ENCODE results near the gene UVRAG.

UVRAG gene

GRCh38 chr11:75910426-75911145 lies 95.6 kb downstream of the UVRAG start:
- no peaks in the 10 kb centered on the region for H3K27me3 Mint-ChIP-seq
- H3K36me3 Mint-ChIP-seq (ENCODE audit: insufficient read depth) = peaks cover 15% of the 10 kb centered on the region
- ATAC-seq (replicated peaks; ENCODE audit: extremely low read depth, poor library complexity, severe bottlenecking) (no peak), DNase-seq (ENCODE audit: low spot score in 2 of 2) (no peak)
- no peak overlapping the region for H3K4me3 Mint-ChIP-seq
- peaks cover 19% of the 10 kb centered on the region for H3K4me1 Mint-ChIP-seq
- no peaks in the 10 kb centered on the region for H3K9me3 Mint-ChIP-seq
- no peak overlapping the region for H3K27ac Mint-ChIP-seq (ENCODE audit: low read depth)

GRCh38 chr11:75911459-75911858 lies 96.4 kb downstream of the UVRAG start:
- no peak for ATAC-seq (replicated peaks; ENCODE audit: extremely low read depth, poor library complexity, severe bottlenecking)
- no peaks in the 10 kb centered on the region for H3K9me3 Mint-ChIP-seq
- no peak overlapping the region for H3K4me3 Mint-ChIP-seq
- H3K36me3 Mint-ChIP-seq (ENCODE audit: insufficient read depth) = peaks cover 18% of the 10 kb centered on the region
- H3K27ac Mint-ChIP-seq (ENCODE audit: low read depth) = no peak overlapping the region
- peaks cover 23% of the 10 kb centered on the region for H3K4me1 Mint-ChIP-seq
- no peaks in the 10 kb centered on the region for H3K27me3 Mint-ChIP-seq
- DNase-seq (ENCODE audit: low spot score in 2 of 2) = no peak

- ATAC-seq (replicated peaks; ENCODE audit: extremely low read depth, poor library complexity, severe bottlenecking) (no peak), DNase-seq (ENCODE audit: low spot score in 2 of 2) (no peak)
- Mint-ChIP-seq H3K9me3 (no peaks in the 10 kb centered on the region), H3K4me1 (peaks cover 18% of the 10 kb centered on the region), H3K4me3 (no peak overlapping the region), H3K36me3 (ENCODE audit: insufficient read depth) (peaks cover 18% of the 10 kb centered on the region), H3K27me3 (no peaks in the 10 kb centered on the region), H3K27ac (ENCODE audit: low read depth) (no peak overlapping the region)
Measured at GRCh38 chr11:75913984-75914383, 99.0 kb downstream of the UVRAG start.

GRCh38 chr11:75916882-75917281 lies 101.9 kb downstream of the UVRAG start:
- ATAC-seq (replicated peaks; ENCODE audit: extremely low read depth, poor library complexity, severe bottlenecking) = no peak
- Mint-ChIP-seq H3K36me3 (ENCODE audit: insufficient read depth) (peaks cover 19% of the 10 kb centered on the region), H3K27ac (ENCODE audit: low read depth) (no peak overlapping the region), H3K4me3 (no peak overlapping the region), H3K9me3 (no peaks in the 10 kb centered on the region), H3K27me3 (no peaks in the 10 kb centered on the region), H3K4me1 (peaks cover 15% of the 10 kb centered on the region)
- DNase-seq (ENCODE audit: low spot score in 2 of 2) = no peak

- ATAC-seq (replicated peaks; ENCODE audit: extremely low read depth, poor library complexity, severe bottlenecking) (no peak), DNase-seq (ENCODE audit: low spot score in 2 of 2) (no peak)
- H3K27ac Mint-ChIP-seq (ENCODE audit: low read depth) = no peak overlapping the region
- no peak overlapping the region for H3K4me3 Mint-ChIP-seq
- H3K27me3 Mint-ChIP-seq = no peaks in the 10 kb centered on the region
- H3K36me3 Mint-ChIP-seq (ENCODE audit: insufficient read depth) = peaks cover 8% of the 10 kb centered on the region
- H3K4me1 Mint-ChIP-seq = peaks cover 16% of the 10 kb centered on the region
- no peaks in the 10 kb centered on the region for H3K9me3 Mint-ChIP-seq
Measured at GRCh38 chr11:75918331-75918730, 103.3 kb downstream of the UVRAG start.

GRCh38 chr11:75919525-75919924 lies 104.5 kb downstream of the UVRAG start:
- no peak overlapping the region for H3K27ac Mint-ChIP-seq (ENCODE audit: low read depth)
- peaks cover 6% of the 10 kb centered on the region for H3K36me3 Mint-ChIP-seq (ENCODE audit: insufficient read depth)
- no peaks in the 10 kb centered on the region for H3K9me3 Mint-ChIP-seq
- no peak for ATAC-seq (replicated peaks; ENCODE audit: extremely low read depth, poor library complexity, severe bottlenecking)
- DNase-seq (ENCODE audit: low spot score in 2 of 2) = no peak
- no peaks in the 10 kb centered on the region for H3K27me3 Mint-ChIP-seq
- no peak overlapping the region for H3K4me3 Mint-ChIP-seq
- peaks cover 16% of the 10 kb centered on the region for H3K4me1 Mint-ChIP-seq

- Mint-ChIP-seq H3K36me3 (ENCODE audit: insufficient read depth) (peaks cover 3% of the 10 kb centered on the region), H3K27me3 (no peaks in the 10 kb centered on the region), H3K4me1 (peaks cover 16% of the 10 kb centered on the region), H3K4me3 (no peak overlapping the region), H3K9me3 (no peaks in the 10 kb centered on the region), H3K27ac (ENCODE audit: low read depth) (no peak overlapping the region)
- DNase-seq (ENCODE audit: low spot score in 2 of 2) = no peak
- ATAC-seq (replicated peaks; ENCODE audit: extremely low read depth, poor library complexity, severe bottlenecking) = no peak
Measured at GRCh38 chr11:75920848-75921247, 105.8 kb downstream of the UVRAG start.

GRCh38 chr11:75921808-75922207 lies 106.8 kb downstream of the UVRAG start:
- H3K27me3 Mint-ChIP-seq = no peaks in the 10 kb centered on the region

GRCh38 chr11:75924966-75925784 lies 110.2 kb downstream of the UVRAG start:
- DNase-seq (ENCODE audit: low spot score in 2 of 2) = no peak

More at GRCh38 chr11:75921808-75922207, 106.8 kb downstream of the UVRAG start:
- Mint-ChIP-seq H3K4me1 (peaks cover 19% of the 10 kb centered on the region), H3K4me3 (no peak overlapping the region), H3K27ac (ENCODE audit: low read depth) (no peak overlapping the region), H3K36me3 (ENCODE audit: insufficient read depth) (peaks cover 3% of the 10 kb centered on the region), H3K9me3 (no peaks in the 10 kb centered on the region)
- ATAC-seq (replicated peaks; ENCODE audit: extremely low read depth, poor library complexity, severe bottlenecking) (no peak), DNase-seq (ENCODE audit: low spot score in 2 of 2) (no peak)

GRCh38 chr11:75925785-75926164 lies 110.8 kb downstream of the UVRAG start:
- Mint-ChIP-seq H3K9me3 (no peaks in the 10 kb centered on the region), H3K27me3 (no peaks in the 10 kb centered on the region), H3K36me3 (ENCODE audit: insufficient read depth) (no peaks in the 10 kb centered on the region), H3K4me3 (no peak overlapping the region), H3K4me1 (peaks cover 19% of the 10 kb centered on the region), H3K27ac (ENCODE audit: low read depth) (no peak overlapping the region)
- ATAC-seq (replicated peaks; ENCODE audit: extremely low read depth, poor library complexity, severe bottlenecking) = no peak
- no peak for DNase-seq (ENCODE audit: low spot score in 2 of 2)

More at GRCh38 chr11:75924966-75925784, 110.2 kb downstream of the UVRAG start:
- Mint-ChIP-seq H3K27ac (ENCODE audit: low read depth) (no peak overlapping the region), H3K36me3 (ENCODE audit: insufficient read depth) (no peaks in the 10 kb centered on the region), H3K4me3 (no peak overlapping the region), H3K4me1 (peaks cover 19% of the 10 kb centered on the region), H3K9me3 (no peaks in the 10 kb centered on the region), H3K27me3 (no peaks in the 10 kb centered on the region)
- ATAC-seq (replicated peaks; ENCODE audit: extremely low read depth, poor library complexity, severe bottlenecking) = no peak

GRCh38 chr11:75929706-75930105 lies 114.7 kb downstream of the UVRAG start:
- Mint-ChIP-seq H3K9me3 (no peaks in the 10 kb centered on the region), H3K27me3 (no peaks in the 10 kb centered on the region), H3K36me3 (ENCODE audit: insufficient read depth) (peaks cover 3% of the 10 kb centered on the region), H3K27ac (ENCODE audit: low read depth) (no peak overlapping the region), H3K4me3 (no peak overlapping the region), H3K4me1 (peaks cover 19% of the 10 kb centered on the region)
- DNase-seq (ENCODE audit: low spot score in 2 of 2) = no peak
- ATAC-seq (replicated peaks; ENCODE audit: extremely low read depth, poor library complexity, severe bottlenecking) = no peak

GRCh38 chr11:75930534-75930933 lies 115.5 kb downstream of the UVRAG start:
- H3K27me3 Mint-ChIP-seq = no peaks in the 10 kb centered on the region
- no peaks in the 10 kb centered on the region for H3K9me3 Mint-ChIP-seq
- H3K4me1 Mint-ChIP-seq = peaks cover 28% of the 10 kb centered on the region
- peak overlapping the region; percentile 36 for H3K27ac Mint-ChIP-seq (ENCODE audit: low read depth)
- H3K4me3 Mint-ChIP-seq = no peak overlapping the region
- peaks cover 3% of the 10 kb centered on the region for H3K36me3 Mint-ChIP-seq (ENCODE audit: insufficient read depth)
- no peak for DNase-seq (ENCODE audit: low spot score in 2 of 2)
- no peak for ATAC-seq (replicated peaks; ENCODE audit: extremely low read depth, poor library complexity, severe bottlenecking)

GRCh38 chr11:75931124-75931523 lies 116.1 kb downstream of the UVRAG start:
- Mint-ChIP-seq H3K4me1 (peaks cover 27% of the 10 kb centered on the region), H3K27ac (ENCODE audit: low read depth) (peak overlapping the region; percentile 36), H3K36me3 (ENCODE audit: insufficient read depth) (peaks cover 3% of the 10 kb centered on the region), H3K27me3 (no peaks in the 10 kb centered on the region), H3K9me3 (no peaks in the 10 kb centered on the region), H3K4me3 (no peak overlapping the region)
- DNase-seq (ENCODE audit: low spot score in 2 of 2) (no peak), ATAC-seq (replicated peaks; ENCODE audit: extremely low read depth, poor library complexity, severe bottlenecking) (no peak)
